IPS-NIHi11 (cell line): ENCODE data around the gene IFI30.

Source experiments
- DNase-seq: peaks from one replicate; pipeline ENCODE4 v3.0.0; 2012; ENCODE audit warnings: mixed read lengths, low spot score

Gene IFI30

DNA sequence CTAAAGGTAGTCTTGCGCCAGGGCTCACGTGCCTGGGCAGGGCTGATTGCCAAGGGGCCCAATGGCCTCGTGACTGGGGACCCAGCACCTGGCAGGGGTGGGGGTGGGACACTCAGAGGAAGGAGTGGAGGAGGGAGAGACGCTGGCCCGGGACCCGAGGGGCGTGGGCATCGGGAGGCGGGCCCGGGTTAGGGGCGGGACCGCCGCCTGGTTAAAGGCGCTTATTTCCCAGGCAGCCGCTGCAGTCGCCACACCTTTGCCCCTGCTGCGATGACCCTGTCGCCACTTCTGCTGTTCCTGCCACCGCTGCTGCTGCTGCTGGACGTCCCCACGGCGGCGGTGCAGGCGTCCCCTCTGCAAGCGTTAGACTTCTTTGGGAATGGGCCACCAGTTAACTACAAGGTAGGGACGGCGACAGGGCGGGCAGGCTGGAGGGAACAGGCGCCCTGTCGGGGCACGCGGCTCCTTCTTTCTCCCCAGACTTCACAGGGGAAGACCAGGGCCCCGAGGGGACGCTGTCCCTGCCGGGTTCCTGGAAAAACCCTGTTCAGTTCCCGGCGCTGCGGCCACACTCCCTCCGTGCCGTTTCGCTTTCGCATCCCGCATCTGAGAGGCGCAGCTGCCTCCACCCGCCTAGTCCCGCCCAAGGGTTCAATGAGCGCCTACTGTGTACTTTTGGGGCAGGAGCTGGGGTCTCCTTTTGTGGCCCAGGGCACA lies at the start of gene IFI30:
TSS of gene IFI30 (plus strand) at position 242 of the 717 bp plus-strand sequence. CDS start at position 271, 29 bp downstream.
- DNase-seq = peak; percentile 89

DNA sequence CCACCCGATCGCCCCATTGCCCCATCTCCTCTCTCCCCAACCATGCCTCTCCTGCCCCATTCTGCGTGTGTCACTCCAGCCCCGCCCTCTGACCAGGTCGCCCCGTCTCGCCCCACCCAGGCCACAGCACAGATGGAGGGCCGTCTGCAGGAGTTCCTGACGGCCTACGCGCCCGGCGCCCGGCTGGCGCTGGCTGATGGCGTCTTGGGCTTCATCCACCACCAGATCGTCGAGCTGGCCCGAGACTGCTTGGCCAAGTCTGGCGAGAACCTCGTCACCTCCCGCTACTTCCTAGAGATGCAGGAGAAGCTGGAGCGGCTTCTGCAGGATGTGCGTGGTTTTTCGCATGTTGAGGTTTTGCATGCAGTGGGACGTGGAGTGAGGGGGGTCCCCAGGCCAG lies 49.8 kb upstream of the IFI30 start:
- DNase-seq = no peak

DNA sequence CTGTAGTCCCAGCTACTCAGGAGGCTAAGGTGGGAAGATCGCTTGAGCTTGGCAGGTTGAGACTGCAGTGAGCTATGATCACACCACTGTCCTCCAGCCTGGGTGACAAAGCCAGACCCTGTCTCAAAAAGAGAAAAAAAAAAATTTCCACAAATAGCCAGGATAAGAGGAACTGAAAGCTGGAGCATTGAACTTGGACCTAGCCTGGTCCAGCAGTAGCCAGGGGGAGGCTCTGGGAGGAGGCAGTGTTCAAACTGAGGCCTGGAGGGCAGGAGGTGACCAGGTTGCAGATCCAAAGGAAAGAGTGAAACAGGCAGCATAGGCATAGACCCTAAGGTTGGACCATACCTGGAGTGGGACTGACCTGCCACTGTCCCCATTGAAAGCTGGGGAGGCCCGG lies 47.5 kb upstream of the IFI30 start:
- no peak for DNase-seq

DNA sequence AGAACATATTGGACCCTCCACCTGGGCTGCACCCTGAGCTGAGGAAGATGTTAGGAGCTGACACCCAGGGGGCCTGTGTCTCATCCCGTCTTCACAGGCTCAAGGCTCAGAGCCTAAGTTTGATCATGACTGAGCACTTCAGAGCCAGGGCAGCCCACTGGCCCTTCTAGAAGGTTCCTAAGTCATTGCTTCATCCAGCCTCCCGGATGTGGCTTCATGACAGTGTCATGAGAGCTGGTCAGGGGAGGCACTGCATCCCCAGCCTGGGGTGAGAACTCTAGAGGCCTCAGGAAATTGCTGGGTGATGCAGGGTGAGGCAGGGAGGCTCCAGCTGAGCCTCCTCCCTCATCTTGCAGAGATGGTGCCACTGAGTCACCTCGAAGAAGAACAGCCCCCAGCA lies 45.6 kb upstream of the IFI30 start:
- DNase-seq = no peak

DNA sequence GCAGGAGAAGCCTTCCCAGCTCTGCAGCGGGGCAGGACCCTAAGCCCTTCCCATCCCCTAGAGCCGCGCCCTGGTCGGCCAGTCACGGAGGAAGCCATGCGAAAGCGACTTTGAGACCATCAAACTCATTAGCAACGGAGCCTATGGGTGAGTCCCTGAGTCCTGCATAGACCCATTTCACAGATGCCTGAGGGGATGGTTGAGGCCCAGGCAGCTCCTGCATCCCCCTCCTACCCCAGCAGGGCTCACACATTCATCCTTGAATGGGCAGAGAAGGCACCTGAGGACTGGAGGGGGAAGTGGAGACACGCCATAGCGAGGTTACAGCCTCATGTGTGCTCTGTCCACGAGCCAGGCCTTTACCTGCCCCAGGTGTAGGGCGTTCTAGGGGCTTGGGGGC lies 44.8 kb upstream of the IFI30 start:
- DNase-seq = no peak

DNA sequence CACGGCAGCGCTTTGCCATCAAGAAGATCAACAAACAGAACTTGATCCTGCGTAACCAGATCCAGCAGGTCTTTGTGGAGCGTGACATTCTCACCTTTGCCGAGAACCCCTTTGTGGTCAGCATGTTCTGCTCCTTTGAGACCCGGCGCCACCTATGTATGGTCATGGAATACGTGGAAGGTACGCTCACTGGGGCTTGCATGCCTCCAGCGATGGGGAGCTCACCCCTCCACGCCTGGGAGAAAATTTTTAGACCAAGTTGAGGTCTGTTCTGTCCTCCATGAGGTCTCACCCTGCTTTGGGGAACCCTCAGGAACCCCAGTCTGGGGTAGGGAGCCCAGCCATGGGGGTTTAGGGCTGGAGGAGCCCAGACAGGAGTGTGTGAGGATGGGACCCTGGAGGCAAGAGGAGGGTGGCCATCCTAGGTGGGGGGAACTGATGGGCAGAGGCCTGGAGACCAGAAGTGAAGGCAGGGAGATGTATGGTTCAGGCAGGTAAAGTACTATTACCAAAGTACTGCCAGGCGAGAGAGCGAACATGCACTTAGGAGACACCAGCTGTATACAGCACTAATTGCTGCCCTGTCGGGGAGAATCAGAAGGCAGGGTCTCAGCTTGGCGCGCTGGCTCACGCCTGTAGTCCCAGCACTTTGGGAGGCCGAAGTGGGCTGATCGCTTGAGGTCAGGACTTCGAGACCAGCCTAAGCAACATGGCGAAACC lies 42.9 kb upstream of the IFI30 start:
- no peak for DNase-seq

DNA sequence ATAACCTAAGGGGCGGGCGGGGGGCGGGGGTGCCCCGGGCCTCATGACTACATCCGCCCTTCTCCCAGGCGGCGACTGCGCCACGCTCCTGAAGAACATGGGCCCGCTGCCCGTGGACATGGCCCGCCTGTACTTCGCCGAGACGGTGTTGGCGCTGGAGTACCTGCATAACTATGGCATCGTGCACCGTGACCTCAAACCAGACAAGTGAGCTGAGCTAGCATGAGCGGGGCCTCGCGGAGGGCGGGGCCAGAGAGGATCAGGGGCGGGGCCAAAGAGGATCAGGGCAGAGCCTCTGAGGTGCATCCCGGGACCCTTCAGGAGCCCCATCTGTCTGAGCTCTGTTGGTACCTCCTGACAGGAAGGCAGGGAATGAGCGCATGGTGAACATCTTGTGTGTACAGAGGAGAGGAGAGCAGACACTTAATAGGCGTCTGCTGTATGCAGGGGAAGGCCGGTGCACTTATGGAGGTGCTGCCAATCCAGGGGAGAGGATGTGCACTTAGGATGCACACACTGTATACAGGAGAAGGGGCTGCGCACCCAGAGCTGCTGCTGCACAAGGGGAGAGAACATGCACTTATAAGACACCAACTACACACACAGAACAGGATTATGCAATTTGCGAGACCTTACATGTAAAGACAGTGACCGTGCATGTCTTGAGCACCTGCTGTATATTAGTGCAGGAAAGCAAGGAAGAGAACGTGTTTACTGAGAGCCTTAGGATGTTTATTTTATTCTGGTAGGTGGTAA lies 41.6 kb upstream of the IFI30 start:
- DNase-seq = peak; percentile 80

DNA sequence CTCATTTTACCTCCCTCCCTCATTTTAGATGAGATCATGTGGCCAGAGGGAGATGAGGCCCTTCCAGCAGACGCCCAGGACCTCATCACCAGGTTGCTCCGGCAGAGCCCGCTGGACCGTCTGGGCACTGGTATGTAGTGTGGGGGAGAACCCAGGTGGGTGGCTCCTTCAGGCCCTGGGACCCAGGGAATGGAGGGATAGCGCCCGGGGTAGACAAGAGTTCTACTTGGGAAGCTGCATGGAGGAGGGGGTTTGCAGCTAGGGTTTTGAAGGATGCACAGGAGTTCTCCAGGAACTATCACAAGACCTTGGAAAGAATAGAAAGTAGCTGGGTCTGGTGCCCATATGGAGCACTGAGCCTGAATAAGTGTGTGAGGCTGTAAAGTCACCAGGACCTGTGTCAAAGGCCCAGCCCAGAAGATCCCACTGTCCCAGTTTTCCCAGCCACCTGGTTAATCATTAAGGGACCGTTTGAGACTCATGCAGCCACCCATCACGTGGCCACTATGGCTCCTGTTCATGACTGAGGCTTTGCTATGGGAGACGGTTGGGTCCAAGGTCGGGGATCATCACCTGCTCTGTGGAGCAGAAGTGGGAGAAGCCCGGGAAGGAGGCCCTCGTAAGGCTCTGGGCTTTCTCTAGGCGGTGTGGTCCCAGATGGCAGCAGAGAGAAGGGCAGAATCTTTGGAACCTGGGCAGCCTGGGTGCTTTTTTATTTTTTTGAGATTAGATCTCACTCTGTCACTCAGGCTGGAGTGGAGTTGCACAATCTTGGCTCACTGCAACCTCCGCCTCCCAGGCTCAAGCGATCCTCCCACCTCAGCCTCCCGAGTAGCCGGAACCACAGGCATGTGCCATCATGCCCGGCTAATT lies 37.7 kb upstream of the IFI30 start:
- no peak for DNase-seq

DNA sequence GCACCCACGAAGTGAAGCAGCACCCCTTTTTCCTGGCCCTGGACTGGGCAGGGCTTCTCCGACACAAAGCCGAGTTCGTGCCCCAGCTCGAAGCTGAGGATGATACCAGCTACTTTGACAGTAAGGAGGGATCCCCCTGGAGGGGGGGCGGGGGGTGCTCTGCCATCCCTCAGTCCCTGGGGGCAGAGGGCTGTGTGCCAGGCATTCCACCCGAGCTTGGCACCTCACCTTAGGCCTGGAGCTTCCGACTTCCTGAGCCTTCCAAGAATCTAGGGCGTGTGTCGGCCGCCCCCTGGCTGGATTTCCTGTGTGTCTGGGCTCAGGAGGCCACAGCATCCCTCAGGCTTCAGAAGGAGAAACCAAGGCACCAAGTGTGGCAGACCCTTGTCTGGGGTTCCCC lies 36.4 kb upstream of the IFI30 start:
- no peak for DNase-seq

DNA sequence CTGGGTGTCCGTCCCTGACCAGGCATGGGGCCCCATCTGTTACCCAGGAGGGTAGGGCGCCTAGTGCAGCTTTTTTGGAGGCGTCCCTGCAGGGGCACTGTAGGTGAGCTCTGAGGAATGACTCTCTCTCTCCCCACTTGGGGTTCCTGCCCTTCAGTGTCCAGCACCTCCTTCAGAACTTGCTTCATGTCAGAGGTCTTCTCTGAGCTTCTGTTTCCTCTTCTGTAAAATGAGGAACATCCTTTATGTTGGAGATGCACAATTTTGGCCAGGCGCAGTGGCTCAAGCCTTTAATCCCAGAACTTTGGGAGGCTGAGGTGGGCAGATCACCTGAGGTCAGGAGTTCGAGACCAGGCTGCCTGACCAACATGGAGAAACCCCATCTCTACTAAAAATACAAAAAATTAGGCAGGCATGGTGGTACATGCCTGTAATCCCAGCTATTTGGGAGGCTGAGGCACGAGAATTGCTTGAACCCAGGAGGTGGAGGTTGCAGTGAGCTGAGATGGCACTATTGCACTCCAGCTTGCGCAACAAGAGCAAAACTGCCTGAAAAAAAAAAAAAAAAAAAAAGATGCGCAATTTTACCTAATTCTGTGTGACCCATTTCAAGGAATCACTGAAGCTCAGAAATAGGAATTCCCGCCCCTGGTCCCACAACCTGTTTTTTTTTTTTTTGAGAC lies 35.8 kb upstream of the IFI30 start:
- DNase-seq = no peak

DNA sequence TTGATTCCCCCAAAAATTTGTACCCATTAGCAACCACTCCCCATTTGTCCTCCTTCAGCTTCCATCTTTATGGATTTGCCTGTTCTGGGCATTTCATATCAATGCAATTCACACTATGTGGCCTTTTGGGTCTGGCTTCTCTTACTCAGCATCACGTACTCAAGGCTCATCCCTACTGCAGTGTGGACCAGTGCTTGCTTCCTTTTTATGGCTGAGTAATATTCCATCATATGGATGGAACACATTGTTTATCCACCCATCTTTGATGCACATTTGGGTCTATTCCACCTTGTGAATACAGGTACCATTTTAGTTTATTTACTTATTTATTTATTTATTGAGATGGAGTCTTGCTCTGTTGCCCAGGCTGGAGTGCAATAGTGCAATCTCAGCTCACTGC lies 33.1 kb upstream of the IFI30 start:
- DNase-seq = no peak

DNA sequence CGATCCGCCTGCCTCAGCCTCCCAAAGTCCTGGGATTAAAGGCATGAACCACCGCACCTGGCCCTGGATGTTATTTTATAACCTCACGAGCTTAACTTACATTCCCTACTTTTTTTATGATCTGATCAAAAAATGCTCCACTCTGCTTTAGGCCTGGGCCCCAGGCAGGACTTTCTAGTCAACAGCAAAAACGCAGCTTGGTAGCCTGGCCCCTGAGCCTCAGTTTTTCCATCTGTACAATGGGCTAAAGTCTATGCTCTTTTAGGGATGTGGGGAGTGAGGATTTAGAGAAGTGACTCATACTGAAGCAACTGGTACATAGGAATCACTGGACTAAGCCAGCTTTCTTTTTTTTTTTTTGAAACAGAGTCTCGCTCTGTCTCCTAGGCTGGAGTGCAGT lies 32.6 kb upstream of the IFI30 start:
- DNase-seq = no peak

DNA sequence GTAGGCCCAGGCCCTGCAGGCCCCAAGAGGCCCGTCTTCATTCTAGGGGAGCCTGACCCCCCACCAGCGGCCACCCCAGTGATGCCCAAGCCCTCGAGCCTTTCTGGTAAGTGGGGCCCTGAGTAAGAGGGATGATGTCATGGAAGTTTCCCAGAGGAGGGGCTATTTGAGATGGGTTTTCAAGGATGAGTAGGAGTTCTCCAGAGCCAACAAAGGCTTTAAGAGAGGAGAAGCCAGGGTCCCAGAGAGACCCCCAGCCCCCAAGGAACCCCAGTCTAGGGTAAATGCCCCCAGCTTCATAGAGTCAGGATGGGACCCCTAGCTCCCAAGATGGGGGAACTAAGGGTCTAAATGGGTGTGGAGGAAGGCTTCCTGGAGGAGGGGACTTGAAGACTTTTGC lies 29.7 kb upstream of the IFI30 start:
- no peak for DNase-seq

DNA sequence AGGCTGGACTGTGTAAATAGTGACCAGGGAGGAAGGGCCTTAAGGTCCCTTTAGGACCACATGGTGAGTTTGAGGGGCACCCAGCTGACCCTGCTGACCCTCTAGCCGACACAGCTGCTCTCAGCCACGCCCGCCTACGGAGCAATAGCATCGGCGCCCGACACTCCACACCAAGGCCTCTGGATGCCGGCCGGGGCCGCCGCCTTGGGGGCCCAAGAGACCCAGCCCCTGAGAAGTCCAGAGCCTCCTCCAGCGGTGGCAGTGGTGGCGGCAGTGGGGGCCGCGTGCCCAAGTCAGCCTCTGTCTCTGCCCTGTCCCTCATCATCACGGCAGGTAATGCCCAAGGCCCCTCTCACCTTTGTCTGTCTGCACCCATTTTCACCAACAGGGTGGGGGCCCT lies 29.3 kb upstream of the IFI30 start:
- DNase-seq = no peak

DNA sequence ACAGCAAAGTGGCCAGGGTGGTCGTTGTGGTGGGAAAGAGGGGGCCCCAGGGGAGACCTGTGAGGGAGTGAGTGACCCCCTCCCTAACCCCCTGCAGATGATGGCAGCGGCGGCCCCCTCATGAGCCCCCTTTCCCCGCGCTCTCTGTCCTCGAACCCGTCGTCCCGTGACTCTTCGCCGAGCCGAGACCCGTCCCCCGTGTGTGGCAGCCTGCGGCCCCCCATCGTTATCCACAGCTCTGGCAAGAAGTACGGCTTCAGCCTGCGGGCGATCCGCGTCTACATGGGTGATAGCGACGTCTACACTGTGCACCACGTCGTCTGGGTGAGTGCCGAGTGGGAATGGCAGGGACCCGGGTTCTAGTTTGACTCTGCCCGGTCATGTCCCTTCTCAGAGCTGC lies 28.7 kb upstream of the IFI30 start:
- no peak for DNase-seq

DNA sequence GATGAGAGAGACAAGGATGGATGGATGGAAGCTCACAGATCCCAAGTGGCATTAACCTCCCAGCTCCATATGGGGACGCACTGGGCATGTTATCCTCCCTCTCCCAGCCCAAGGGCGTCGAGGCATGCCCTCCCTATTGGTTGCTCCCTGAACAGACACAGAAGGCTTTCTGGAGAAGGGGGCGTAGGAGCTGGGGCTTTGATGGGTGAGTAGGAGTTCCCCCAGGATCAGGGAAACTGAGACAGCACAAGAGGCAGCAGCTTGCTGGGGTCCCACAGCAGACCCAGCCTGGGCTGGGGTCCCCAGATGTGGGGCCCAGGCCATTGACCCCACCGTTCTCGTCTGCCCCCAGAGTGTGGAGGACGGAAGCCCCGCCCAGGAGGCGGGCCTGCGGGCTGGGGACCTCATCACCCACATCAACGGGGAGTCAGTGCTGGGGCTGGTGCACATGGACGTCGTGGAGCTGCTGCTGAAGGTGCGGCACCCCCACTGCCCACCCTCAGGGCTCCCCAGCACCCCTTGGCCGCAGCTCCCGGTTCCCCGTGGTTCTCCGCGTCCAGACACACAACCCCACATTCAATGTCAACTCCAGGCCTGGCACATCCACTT lies 28.1 kb upstream of the IFI30 start:
- DNase-seq = no peak

DNA sequence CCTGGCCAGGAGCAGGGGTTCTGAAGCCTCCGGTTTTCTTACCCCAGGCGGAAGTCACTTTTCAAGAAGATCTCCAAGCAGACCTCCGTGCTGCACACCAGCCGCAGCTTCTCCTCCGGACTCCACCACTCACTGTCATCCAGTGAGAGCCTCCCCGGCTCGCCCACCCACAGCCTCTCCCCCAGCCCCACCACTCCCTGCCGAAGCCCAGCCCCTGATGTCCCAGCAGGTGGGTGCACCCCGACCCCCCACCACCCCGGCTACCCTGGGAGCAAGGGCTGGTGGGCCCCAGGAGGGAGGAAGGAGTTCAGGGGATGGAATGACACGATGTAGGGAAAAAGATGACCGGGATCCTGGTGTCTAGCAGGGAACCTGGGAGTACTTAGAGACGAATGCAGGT lies 26.2 kb upstream of the IFI30 start:
- DNase-seq = no peak

DNA sequence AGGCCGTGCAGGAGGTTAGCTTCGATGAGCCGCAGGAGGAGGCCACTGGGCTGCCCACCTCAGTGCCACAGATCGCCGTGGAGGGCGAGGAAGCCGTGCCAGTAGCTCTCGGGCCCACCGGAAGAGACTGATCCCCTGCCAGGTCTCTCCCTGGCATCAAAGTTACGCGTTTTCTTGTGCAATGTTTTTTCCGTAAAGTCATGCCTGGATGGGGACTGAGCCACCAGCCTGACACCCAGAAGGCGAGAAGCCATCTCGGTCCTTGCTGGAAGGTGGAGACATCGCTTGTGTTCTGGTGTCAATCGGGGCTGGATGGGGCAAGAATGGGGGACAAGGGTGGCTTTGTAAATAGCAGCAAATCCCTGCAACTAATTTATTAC lies 24.0 kb upstream of the IFI30 start:
- DNase-seq = no peak

DNA sequence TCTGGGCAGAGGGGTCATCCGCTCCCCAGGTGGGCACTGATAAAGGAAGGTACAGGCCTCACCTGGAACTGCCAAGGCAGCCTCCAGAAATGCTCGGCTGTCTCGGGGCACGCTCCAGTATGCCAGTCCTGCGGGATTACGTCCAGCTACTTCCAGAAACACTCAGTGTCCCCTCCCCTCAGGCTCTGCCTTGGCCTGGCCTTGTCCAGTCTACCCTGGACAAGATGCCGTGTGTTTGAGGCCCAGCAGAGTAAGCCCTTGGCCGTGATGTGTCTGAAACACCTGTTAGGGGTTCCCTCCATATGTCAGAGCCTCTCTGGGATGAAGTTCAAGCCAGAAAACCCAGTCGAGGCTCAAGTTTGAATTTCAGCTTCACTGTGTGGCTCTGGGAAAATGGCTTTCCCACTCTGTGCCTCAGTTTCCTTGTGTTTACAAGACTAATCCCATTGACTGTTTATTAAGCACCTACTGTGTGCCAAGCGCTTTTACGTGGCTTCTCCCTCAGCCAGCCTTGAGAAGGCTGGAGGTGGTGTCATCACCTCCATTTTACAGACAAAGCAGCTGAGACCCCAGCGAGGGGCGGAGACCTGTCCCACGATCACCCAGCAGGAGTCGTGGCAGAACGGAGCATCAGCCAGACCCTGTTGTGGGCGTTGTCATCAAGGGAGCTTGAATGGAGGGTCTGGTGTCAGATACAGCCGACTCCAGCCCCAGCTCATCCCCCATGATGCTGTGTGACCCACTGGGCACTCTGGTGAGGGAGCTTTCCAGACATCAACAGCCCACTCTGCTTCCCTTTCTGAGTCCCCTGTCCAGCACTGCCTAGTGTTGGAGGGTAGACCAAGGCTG lies 22.6 kb upstream of the IFI30 start:
- DNase-seq = no peak

DNA sequence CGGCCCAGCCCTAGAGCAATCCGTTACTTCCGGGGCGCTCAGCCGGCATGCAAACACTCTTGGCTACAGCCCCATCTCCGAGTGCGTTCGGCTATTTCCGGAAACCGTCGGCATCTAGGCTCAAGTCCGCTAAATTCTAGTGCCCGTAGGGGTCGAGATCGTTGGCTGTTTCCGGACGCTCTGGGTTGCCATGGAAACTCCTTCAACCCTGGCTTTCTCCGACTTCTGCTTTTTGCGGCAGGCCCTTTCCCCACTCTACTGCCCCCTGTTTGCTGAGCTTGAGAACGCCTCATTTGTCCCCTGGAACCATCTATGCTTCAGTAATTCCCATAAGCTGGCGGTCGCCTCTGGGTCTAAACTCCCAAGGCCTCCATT lies 21.2 kb upstream of the IFI30 start:
- peak; percentile 99 for DNase-seq
